Fibroblast of the aortic adventitia (primary cell): Measurements from ENCODE around the gene PCDH9. TPM values are rescaled to one million over a fixed set of nuclear protein-coding genes. Genes with fewer than 3 reads are reported as not detected.
A peak's percentile ranks its signal among the peaks of the same experiment; 100 is the strongest.
"Not testable (repeated sequence)": the region's sequence is repeated elsewhere in the genome, so short reads cannot be mapped to it uniquely, and the experiment has no call there.

ENCODE experiments used
- DNase-seq: peaks from one replicate; pipeline ENCODE4 v3.0.0-alpha.2; 2010; ENCODE audit warnings: low read depth
- H3K4me3 ChIP-seq: 2 replicates; pipeline ENCODE4 v1.5.1; 2011; ENCODE audit warnings: low read depth, mild to moderate bottlenecking, control low read depth, low read length, moderate library complexity
- total RNA-seq: library from RNA; depleted of rRNA; stranded (reverse); fragments of >200 nt; gene quantifications from 2 replicates; pipeline ENCODE4 v1.2.3, GENCODE V29; 2012; ENCODE audit warnings: low replicate concordance
- TF ChIP-seq, protein P1 (sequence below): IDR thresholded peaks from 2 replicates; pipeline ENCODE4 v1.5.1; 2011; ENCODE audit warnings: mild to moderate bottlenecking, low read length, control low read depth, inconsistent platforms; ENCODE audit not compliant: insufficient read depth

Gene PCDH9
- total RNA-seq, 1 donor = 19.0 TPM

GRCh38 chr13:66899955-66900354, 330.2 kb downstream of the PCDH9 start:
- TF ChIP-seq, protein P1, sequence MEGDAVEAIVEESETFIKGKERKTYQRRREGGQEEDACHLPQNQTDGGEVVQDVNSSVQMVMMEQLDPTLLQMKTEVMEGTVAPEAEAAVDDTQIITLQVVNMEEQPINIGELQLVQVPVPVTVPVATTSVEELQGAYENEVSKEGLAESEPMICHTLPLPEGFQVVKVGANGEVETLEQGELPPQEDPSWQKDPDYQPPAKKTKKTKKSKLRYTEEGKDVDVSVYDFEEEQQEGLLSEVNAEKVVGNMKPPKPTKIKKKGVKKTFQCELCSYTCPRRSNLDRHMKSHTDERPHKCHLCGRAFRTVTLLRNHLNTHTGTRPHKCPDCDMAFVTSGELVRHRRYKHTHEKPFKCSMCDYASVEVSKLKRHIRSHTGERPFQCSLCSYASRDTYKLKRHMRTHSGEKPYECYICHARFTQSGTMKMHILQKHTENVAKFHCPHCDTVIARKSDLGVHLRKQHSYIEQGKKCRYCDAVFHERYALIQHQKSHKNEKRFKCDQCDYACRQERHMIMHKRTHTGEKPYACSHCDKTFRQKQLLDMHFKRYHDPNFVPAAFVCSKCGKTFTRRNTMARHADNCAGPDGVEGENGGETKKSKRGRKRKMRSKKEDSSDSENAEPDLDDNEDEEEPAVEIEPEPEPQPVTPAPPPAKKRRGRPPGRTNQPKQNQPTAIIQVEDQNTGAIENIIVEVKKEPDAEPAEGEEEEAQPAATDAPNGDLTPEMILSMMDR = no peak
- no peak overlapping the region for H3K4me3 ChIP-seq
- DNase-seq = no peak

DNA sequence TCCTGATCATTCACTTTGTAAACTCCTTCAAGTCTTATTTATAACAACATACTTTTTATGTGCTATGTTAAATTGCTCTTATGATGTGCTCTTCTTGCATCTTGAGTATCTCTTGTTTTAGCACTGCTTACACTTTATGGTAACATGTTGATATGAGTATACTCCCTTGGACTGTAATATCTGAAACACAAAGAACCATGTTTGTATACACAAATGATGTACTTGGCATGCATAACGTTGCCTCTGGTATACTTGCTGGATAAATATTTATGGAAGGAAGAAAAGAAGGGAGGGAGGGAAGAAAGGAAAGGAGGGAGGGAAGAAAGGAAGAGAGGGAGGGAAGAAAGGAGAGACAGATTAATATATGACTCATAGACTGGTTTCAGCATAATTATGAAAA, 333.2 kb downstream of the PCDH9 start:
- TF ChIP-seq, protein P1 = no peak
- H3K4me3 ChIP-seq = no peak overlapping the region
- no peak for DNase-seq

GRCh38 chr13:66895780-66896179, 334.4 kb downstream of the PCDH9 start:
- no peak overlapping the region for H3K4me3 ChIP-seq
- DNase-seq = no peak
- TF ChIP-seq, protein P1 = no peak

GRCh38 chr13:66895320-66895719, 334.8 kb downstream of the PCDH9 start:
- TF ChIP-seq, protein P1 = no peak
- no peak overlapping the region for H3K4me3 ChIP-seq
- DNase-seq = no peak

DNA sequence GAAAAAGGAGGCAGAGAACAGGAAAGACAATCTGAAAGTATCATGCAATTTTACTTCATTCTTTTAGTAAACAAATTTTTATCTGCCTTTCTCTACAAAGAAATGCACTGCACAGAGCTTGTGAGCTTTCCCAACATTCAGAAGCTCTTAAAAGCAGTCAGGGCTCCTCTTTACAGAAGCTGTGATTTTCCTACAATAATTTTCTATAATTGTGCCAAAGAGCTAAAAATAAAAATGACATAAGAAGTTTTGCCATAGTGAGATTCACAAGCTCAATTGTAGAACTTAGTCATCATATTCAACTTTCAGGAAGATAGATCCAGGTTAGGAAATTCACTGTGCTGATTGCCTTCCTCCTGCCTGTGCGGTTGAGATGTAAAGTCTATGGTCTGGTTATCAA, 341.4 kb downstream of the PCDH9 start:
- DNase-seq = no peak
- H3K4me3 ChIP-seq = no peak overlapping the region

DNA sequence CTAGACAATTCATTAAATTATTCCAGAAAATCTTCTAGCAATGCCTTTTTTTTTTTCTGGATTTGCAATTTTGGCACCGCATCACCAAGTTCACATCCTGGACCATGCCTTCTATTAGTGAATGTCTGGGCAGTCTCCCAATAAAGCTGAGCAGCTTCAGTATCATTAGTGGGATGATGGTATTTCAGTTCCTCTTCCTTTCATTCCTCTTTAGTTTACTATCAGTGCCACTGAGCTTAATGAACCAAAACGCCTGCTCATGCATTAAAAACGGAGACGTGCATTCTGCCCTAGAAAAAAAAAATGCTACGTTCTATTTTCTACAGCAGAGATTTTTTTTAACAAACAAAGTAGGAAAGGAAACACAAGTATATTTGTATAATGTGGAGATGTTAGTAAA, 343.0 kb downstream of the PCDH9 start:
- TF ChIP-seq, protein P1 = no peak
- no peak overlapping the region for H3K4me3 ChIP-seq
- DNase-seq = peak; percentile 52

More for the DNA sequence above, 341.4 kb downstream of the PCDH9 start:
- TF ChIP-seq, protein P1 = no peak

- no peak overlapping the region for H3K4me3 ChIP-seq
- TF ChIP-seq, protein P1 = no peak
- no peak for DNase-seq
Measured at GRCh38 chr13:66886264-66886663, 343.9 kb downstream of the PCDH9 start.

GRCh38 chr13:66881170-66881569, 349.0 kb downstream of the PCDH9 start:
- DNase-seq, H3K4me3 ChIP-seq: not testable (repeated sequence)
